Measurements from ENCODE around the gene PTPN13.

PTPN13 gene

GRCh38 chr4:86593688-86594558 is at the start of gene PTPN13:
PTPN13 (plus strand) TSS chr4:86594315; CDS start chr4:86635257, 40,942 bp downstream.
- DNase-seq (ENCODE audit: low read depth), result peak; percentile 92

GRCh38 chr4:86547140-86547539 is 47.0 kb upstream of the PTPN13 start:
- H3K4me3 ChIP-seq (ENCODE audit: control insufficient read depth, low read depth, low read length), result no peak overlapping the region
- DNase-seq (ENCODE audit: low read depth), result no peak
- no peak for TF ChIP-seq CTCF (IDR thresholded peaks at IDR 0.05; ENCODE audit: control insufficient read depth, insufficient read depth, low read depth, low read length, missing control alignments)

More at GRCh38 chr4:86593688-86594558, at the start of gene PTPN13:
- no peak for TF ChIP-seq CTCF (IDR thresholded peaks at IDR 0.05; ENCODE audit: control insufficient read depth, insufficient read depth, low read depth, low read length, missing control alignments)
- peak within 1 kb of the TSS; percentile 87 for H3K4me3 ChIP-seq (ENCODE audit: control insufficient read depth, low read depth, low read length)

GRCh38 chr4:86549163-86549788 is 44.8 kb upstream of the PTPN13 start:
- DNase-seq (ENCODE audit: low read depth), result no peak
- H3K4me3 ChIP-seq (ENCODE audit: control insufficient read depth, low read depth, low read length), result no peak overlapping the region
- TF ChIP-seq CTCF (IDR thresholded peaks at IDR 0.05; ENCODE audit: control insufficient read depth, insufficient read depth, low read depth, low read length, missing control alignments), result no peak

GRCh38 chr4:86551387-86551786 is 42.7 kb upstream of the PTPN13 start:
- no peak for DNase-seq (ENCODE audit: low read depth)
- TF ChIP-seq CTCF (IDR thresholded peaks at IDR 0.05; ENCODE audit: control insufficient read depth, insufficient read depth, low read depth, low read length, missing control alignments), result no peak
- no peak overlapping the region for H3K4me3 ChIP-seq (ENCODE audit: control insufficient read depth, low read depth, low read length)

- no peak overlapping the region for H3K4me3 ChIP-seq (ENCODE audit: control insufficient read depth, low read depth, low read length)
- no peak for DNase-seq (ENCODE audit: low read depth)
- TF ChIP-seq CTCF (IDR thresholded peaks at IDR 0.05; ENCODE audit: control insufficient read depth, insufficient read depth, low read depth, low read length, missing control alignments), result no peak
Observed at GRCh38 chr4:86554646-86555045, 39.5 kb upstream of the PTPN13 start.

GRCh38 chr4:86556791-86557415 is 37.2 kb upstream of the PTPN13 start:
- H3K4me3 ChIP-seq (ENCODE audit: control insufficient read depth, low read depth, low read length), result no peak overlapping the region
- TF ChIP-seq CTCF (IDR thresholded peaks at IDR 0.05; ENCODE audit: control insufficient read depth, insufficient read depth, low read depth, low read length, missing control alignments), result no peak
- DNase-seq (ENCODE audit: low read depth), result no peak
